PC-9 (cell line): ENCODE results near the gene CFAP46. TPM values are rescaled to one million over a fixed set of nuclear protein-coding genes. Genes with fewer than 3 reads are reported as not detected.

Source experiments
- BruUV-seq: library from RNA; stranded (reverse); fragments of 400-500 nt; replicated peaks from 2 replicates; lab custom pipeline; 2021; lab: Mats Ljungman, UMichigan
- CTCF ChIA-PET: fragments of 300-600 bp; sonication (Branson Sonifier 250); formaldehyde crosslinking; loops from one replicate; lab custom pipeline; 2022; ENCODE audit warnings: antibody characterized with exemption; lab: Charles Lee
- POLR2A ChIA-PET: fragments of 300-600 bp; sonication (Branson Sonifier 250); formaldehyde crosslinking; loops from one replicate; lab custom pipeline; 2022; ENCODE audit warnings: antibody characterized with exemption; ENCODE audit not compliant: unreplicated experiment; lab: Charles Lee
- DNase-seq, 2 experiments: peaks; one replicate each; pipeline versions ENCODE4 v3.0.0 to v3.0.0-alpha.2; 2015 to 2022; ENCODE audit warnings: mixed read lengths in 1 of 2
- H2AFZ ChIP-seq: fragments of 200-600 bp; sonication (generic); 2 replicates; pipeline ENCODE4 v1.8.1; 2017; ENCODE audit warnings: antibody characterized with exemption
- H3F3A ChIP-seq: fragments of 200-600 bp; sonication (generic); 2 replicates; pipeline ENCODE4 v1.8.1; 2017; ENCODE audit warnings: antibody characterized with exemption, mild to moderate bottlenecking, low read depth; ENCODE audit not compliant: insufficient read depth
- H3K27ac ChIP-seq: fragments of 200-600 bp; sonication (generic); 2 replicates; pipeline ENCODE4 v1.6.1; 2016; ENCODE audit warnings: mixed run types
- H3K27me3 ChIP-seq: fragments of 200-600 bp; sonication (generic); 2 replicates; pipeline ENCODE4 v1.6.1; 2016; ENCODE audit warnings: low read depth, mixed run types; ENCODE audit not compliant: insufficient read depth
- H3K36me3 ChIP-seq: fragments of 200-600 bp; sonication (generic); 2 replicates; pipeline ENCODE4 v1.6.1; 2016; ENCODE audit warnings: low read depth, mixed run types
- H3K4me1 ChIP-seq: fragments of 200-600 bp; sonication (generic); replicated peaks from 2 replicates; pipeline ENCODE4 v1.6.1; 2016; ENCODE audit warnings: mixed run types; ENCODE audit not compliant: insufficient read depth
- H3K4me2 ChIP-seq: fragments of 200-600 bp; sonication (generic); 2 replicates; pipeline ENCODE4 v1.6.1; 2017; ENCODE audit warnings: mixed run types
- H3K4me3 ChIP-seq: fragments of 200-600 bp; sonication (generic); 2 replicates; pipeline ENCODE4 v1.6.1; 2016; ENCODE audit warnings: mixed run types
- H3K79me2 ChIP-seq: fragments of 200-600 bp; sonication (generic); 2 replicates; pipeline ENCODE4 v1.6.1; 2017; ENCODE audit warnings: low read depth, mixed run types
- H3K9me2 ChIP-seq: fragments of 200-600 bp; sonication (generic); 2 replicates; pipeline ENCODE4 v1.8.1; 2017; ENCODE audit warnings: mild to moderate bottlenecking; ENCODE audit not compliant: insufficient read depth
- H3K9me3 ChIP-seq: fragments of 200-600 bp; sonication (generic); 2 replicates; pipeline ENCODE4 v1.8.1; 2016; ENCODE audit warnings: low read depth; ENCODE audit not compliant: insufficient read depth
- H4K20me1 ChIP-seq: fragments of 200-600 bp; sonication (generic); 2 replicates; pipeline ENCODE4 v1.8.1; 2017; ENCODE audit not compliant: insufficient read depth
- EZH2 ChIP-seq: fragments of 200-600 bp; sonication (generic); IDR thresholded peaks from 2 replicates; pipeline ENCODE4 v1.8.0; 2017; ENCODE audit warnings: antibody characterized with exemption, low read depth
- intact Hi-C: fragments of 100-400 bp; cut with micrococcal nuclease; formaldehyde crosslinking; loops from one replicate; pipeline ENCODE4 v1.10.0; 2022; ENCODE audit not compliant: unreplicated experiment
- total RNA-seq: library from RNA; stranded (reverse); gene quantifications from 2 replicates; pipeline ENCODE4 v1.2.3, GENCODE V29; 2021
- TF ChIP-seq, protein P1 (sequence below): fragments of 200-600 bp; sonication (generic); conservative IDR thresholded peaks from 2 replicates; pipeline ENCODE4 v1.6.1; 2017; ENCODE audit warnings: mixed run types, antibody characterized with exemption, mild to moderate bottlenecking, moderate library complexity

CFAP46 gene
- total RNA-seq, 1 experiment from 2014 or later = not detected

DNA sequence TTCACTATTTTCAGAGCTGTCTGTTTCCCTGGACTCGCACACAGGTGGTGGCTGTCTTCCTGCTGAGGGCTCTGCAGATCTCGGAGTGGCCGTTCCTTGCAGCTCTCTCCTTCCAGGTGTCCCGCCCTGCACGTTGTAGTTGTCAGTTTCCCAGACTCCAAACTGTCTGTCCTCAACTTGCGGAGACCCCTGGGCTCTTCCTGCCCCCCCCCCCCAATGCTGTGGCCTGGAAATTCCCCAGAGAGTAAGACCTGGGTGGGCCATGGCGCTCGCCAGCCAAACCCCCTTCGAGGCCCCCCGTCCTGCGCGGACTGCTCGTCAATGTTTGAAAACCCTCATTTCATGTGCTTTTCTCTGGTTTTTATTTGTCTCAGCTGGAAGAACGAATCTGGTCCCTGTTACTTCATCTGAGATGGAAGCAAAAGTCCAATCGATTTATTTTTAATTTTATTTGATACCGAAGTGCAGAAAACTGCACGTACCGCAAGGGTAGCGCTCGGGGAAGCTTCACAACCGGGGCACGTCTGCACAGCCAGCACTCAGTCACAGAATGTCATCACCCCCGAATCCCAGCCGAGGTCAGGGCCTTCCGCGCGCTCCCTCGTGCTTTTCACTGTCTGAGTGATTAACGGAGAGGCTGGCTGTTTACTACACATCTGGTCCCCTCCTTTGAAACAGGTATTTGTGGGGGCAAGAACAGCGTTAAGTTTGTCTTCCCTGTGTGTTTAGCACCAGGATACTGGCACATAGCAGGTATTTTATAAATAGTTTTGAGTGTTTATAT, 110.0 kb downstream of the CFAP46 start:
- POLR2A ChIA-PET = no interaction called here
- no peaks in the 10 kb centered on the region for H3K9me2 ChIP-seq
- intact Hi-C loops = no loop called here

DNA sequence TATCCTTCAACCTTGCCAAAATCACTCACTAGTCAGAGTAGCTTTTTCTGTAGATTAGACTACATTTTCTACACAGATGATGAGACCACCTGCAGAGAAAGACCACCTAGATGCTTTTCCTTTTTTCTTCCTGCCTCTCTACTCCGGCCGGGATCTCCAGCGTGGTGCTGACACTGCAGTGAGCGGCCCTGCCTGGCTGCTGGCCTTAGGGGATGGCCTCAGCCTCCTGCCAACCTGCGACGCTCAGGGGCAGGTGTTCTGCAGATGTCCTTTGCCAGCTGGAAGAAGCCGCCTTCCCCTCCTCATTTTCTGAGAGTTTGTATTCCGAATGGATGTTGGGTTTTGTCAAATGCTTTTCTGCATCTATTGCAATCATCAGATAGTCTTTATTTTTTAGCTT, 113.0 kb downstream of the CFAP46 start:
- Histone ChIP-seq H2AFZ (no peak overlapping the region), H3K9me3 (no peaks in the 10 kb centered on the region), H3K36me3 (no peaks in the 10 kb centered on the region), H3K79me2 (no peaks in the 10 kb centered on the region), H3K4me1 (no peaks in the 10 kb centered on the region), H3K4me3 (no peak overlapping the region), H3K9me2 (no peaks in the 10 kb centered on the region), H3K27me3 (peaks cover 31% of the 10 kb centered on the region), H3F3A (no peaks in the 10 kb centered on the region), H3K27ac (no peak overlapping the region), H4K20me1 (no peaks in the 10 kb centered on the region), H3K4me2 (no peak overlapping the region)
- no peak for TF ChIP-seq EZH2
- TF ChIP-seq, protein P1, sequence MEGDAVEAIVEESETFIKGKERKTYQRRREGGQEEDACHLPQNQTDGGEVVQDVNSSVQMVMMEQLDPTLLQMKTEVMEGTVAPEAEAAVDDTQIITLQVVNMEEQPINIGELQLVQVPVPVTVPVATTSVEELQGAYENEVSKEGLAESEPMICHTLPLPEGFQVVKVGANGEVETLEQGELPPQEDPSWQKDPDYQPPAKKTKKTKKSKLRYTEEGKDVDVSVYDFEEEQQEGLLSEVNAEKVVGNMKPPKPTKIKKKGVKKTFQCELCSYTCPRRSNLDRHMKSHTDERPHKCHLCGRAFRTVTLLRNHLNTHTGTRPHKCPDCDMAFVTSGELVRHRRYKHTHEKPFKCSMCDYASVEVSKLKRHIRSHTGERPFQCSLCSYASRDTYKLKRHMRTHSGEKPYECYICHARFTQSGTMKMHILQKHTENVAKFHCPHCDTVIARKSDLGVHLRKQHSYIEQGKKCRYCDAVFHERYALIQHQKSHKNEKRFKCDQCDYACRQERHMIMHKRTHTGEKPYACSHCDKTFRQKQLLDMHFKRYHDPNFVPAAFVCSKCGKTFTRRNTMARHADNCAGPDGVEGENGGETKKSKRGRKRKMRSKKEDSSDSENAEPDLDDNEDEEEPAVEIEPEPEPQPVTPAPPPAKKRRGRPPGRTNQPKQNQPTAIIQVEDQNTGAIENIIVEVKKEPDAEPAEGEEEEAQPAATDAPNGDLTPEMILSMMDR = no peak
- CTCF ChIA-PET = no interaction called here
- POLR2A ChIA-PET = interaction anchor here (0.6 kb wide), 1 partner anchor 74 kb away, joined by 4 read pairs; no protein-coding TSS in a partner anchor
- BruUV-seq = no TSS peak
- intact Hi-C loops = no loop called here
- no peak for DNase-seq

More for the DNA sequence above, 110.0 kb downstream of the CFAP46 start:
- CTCF ChIA-PET = no interaction called here
- Histone ChIP-seq H3F3A (peaks cover 4% of the 10 kb centered on the region; the same call in 1 of the 2 replicates), H3K9me3 (no peaks in the 10 kb centered on the region), H3K4me3 (no peak overlapping the region), H3K4me1 (no peaks in the 10 kb centered on the region), H3K27me3 (peaks cover 31% of the 10 kb centered on the region), H3K27ac (no peak overlapping the region), H2AFZ (no peak overlapping the region), H4K20me1 (no peaks in the 10 kb centered on the region), H3K79me2 (no peaks in the 10 kb centered on the region), H3K36me3 (no peaks in the 10 kb centered on the region), H3K4me2 (no peak overlapping the region)
- TF ChIP-seq, protein P1 = no peak
- no peak for TF ChIP-seq EZH2
- no peak for DNase-seq
- no TSS peak for BruUV-seq

DNA sequence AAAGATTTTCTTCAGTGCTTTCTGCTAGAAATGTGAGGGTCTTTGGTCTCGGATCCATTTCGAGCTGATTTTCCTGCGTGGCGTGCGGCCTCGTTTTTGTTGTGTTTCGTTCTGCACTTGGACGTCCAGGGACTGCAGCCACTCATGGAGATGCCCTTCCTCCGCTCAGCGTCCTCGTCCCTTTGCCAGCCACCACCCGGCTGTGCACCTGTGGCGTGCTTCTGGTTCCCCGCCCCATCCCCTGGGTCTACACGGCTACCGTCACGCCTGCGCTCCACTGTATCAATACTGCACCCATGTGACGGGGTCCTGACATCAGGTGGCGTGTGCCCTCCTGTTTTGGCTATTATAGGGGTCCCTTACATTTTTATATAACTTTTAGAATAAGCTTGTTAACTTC, 113.7 kb downstream of the CFAP46 start:
- no peaks in the 10 kb centered on the region for H3K79me2 ChIP-seq
- H3K4me3 ChIP-seq = no peak overlapping the region
- no peaks in the 10 kb centered on the region for H3K36me3 ChIP-seq
- CTCF ChIA-PET = no interaction called here
- no peak overlapping the region for H3K4me2 ChIP-seq
- no peaks in the 10 kb centered on the region for H3K9me2 ChIP-seq
- no peaks in the 10 kb centered on the region for H4K20me1 ChIP-seq
- peaks cover 31% of the 10 kb centered on the region for H3K27me3 ChIP-seq
- no peak for DNase-seq
- H3F3A ChIP-seq = no peaks in the 10 kb centered on the region
- H2AFZ ChIP-seq = no peak overlapping the region
- no TSS peak for BruUV-seq
- no peaks in the 10 kb centered on the region for H3K4me1 ChIP-seq
- no peak for TF ChIP-seq EZH2
- TF ChIP-seq, protein P1 = no peak
- intact Hi-C loops = no loop called here
- H3K9me3 ChIP-seq = no peaks in the 10 kb centered on the region
- H3K27ac ChIP-seq = no peak overlapping the region
- POLR2A ChIA-PET = interaction anchor here (0.6 kb wide), 1 partner anchor 74 kb away, joined by 4 read pairs; no protein-coding TSS in a partner anchor
